Prostate gland (tissue), 2 donors: ENCODE results near the gene TRIM14.

Experiments used
- POLR2A ChIP-seq: fragments of 450-650 bp; IDR thresholded peaks from one replicate; pipeline ENCODE4 v1.6.1; 2016; ENCODE audit warnings: antibody characterized with exemption, mild to moderate bottlenecking
- TF ChIP-seq, protein P1 (sequence below), 4 experiments: fragments of 200-600 bp in 2 of 4; fragments of 450-650 bp in 2 of 4; sonication (generic) in 2 of 4; IDR thresholded peaks; 1 replicate in 3 of 4; 2 replicates in 1 of 4; pipeline ENCODE4 v1.5.1; 2016 to 2019; ENCODE audit warnings: antibody characterized with exemption in 4 of 4, mild to moderate bottlenecking in 2 of 4, moderate library complexity in 2 of 4

DNA sequence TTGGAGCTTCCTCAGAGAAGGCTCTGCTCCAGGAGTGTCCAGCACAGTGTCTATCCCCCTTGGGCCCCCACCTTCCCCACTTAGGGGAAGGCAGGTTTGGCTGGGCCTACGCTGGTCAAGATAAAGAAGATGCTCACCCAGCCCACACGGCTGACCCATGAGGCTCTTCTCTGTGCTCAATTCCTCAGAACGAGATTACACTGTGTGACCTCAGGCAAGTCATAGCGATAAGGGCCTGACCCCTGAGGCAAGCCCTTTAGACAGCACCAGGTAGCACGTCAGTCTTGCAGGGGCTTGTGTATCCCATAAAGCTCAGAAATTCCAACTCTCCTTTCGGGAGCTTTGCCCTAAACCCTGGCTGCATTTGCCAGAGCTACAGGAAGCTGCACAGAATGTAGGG lies 40.8 kb upstream of the TRIM14 start:
- TF ChIP-seq, protein P1, sequence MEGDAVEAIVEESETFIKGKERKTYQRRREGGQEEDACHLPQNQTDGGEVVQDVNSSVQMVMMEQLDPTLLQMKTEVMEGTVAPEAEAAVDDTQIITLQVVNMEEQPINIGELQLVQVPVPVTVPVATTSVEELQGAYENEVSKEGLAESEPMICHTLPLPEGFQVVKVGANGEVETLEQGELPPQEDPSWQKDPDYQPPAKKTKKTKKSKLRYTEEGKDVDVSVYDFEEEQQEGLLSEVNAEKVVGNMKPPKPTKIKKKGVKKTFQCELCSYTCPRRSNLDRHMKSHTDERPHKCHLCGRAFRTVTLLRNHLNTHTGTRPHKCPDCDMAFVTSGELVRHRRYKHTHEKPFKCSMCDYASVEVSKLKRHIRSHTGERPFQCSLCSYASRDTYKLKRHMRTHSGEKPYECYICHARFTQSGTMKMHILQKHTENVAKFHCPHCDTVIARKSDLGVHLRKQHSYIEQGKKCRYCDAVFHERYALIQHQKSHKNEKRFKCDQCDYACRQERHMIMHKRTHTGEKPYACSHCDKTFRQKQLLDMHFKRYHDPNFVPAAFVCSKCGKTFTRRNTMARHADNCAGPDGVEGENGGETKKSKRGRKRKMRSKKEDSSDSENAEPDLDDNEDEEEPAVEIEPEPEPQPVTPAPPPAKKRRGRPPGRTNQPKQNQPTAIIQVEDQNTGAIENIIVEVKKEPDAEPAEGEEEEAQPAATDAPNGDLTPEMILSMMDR (IDR thresholded peaks at IDR 0.05), result no peak
- TF ChIP-seq POLR2A, result no peak
